GM12891 (cell line): ENCODE results near the gene CPVL.

ENCODE experiments used
- POLR2A ChIP-seq: IDR thresholded peaks from 2 replicates; pipeline ENCODE4 v1.6.1; 2011; ENCODE audit warnings: low read depth, low read length, control low read depth
- POLR2AphosphoS5 ChIP-seq: IDR thresholded peaks from 2 replicates; pipeline ENCODE4 v1.6.1; 2011; ENCODE audit warnings: low read depth, low read length, control low read depth
- POU2F2 ChIP-seq: IDR thresholded peaks from 2 replicates; pipeline ENCODE4 v1.6.1; 2011; ENCODE audit warnings: low read depth, mild to moderate bottlenecking, control low read depth, low read length, moderate library complexity

GRCh38 chr7:29146057-29146706 is at the start of gene CPVL:
- no peak for TF ChIP-seq POLR2A
- TF ChIP-seq POU2F2 = no peak
- no peak for TF ChIP-seq POLR2AphosphoS5
